Neural crest cell (in vitro differentiated cells): Measurements from ENCODE around the gene ZMYND10. TPM values are rescaled to one million over a fixed set of nuclear protein-coding genes. Genes with fewer than 3 reads are reported as not detected.
A peak's percentile ranks its signal among the peaks of the same experiment; 100 is the strongest.

Source experiments
- DNase-seq: peaks from one replicate; pipeline ENCODE4 v3.0.0; 2021; ENCODE audit warnings: low read depth, mixed read lengths, low spot score
- H3K27ac Mint-ChIP-seq: one replicate; pipeline ENCODE4 v1.8.0; 2021; ENCODE audit warnings: mild to moderate bottlenecking, mixed read lengths; ENCODE audit not compliant: unreplicated experiment
- H3K27me3 Mint-ChIP-seq: 2 replicates; pipeline ENCODE4 v1.8.0; 2021; ENCODE audit warnings: low read depth, mild to moderate bottlenecking, mixed read lengths
- H3K36me3 Mint-ChIP-seq: 2 replicates; pipeline ENCODE4 v1.8.0; 2021; ENCODE audit warnings: low read depth, mild to moderate bottlenecking, mixed read lengths
- H3K4me1 Mint-ChIP-seq: 2 replicates; pipeline ENCODE4 v1.8.0; 2021; ENCODE audit warnings: mixed read lengths
- H3K4me3 Mint-ChIP-seq: one replicate; pipeline ENCODE4 v1.8.0; 2021; ENCODE audit warnings: mild to moderate bottlenecking, mixed read lengths
- H3K9me3 Mint-ChIP-seq: 2 replicates; pipeline ENCODE4 v1.8.0; 2021; ENCODE audit warnings: mixed read lengths
- CTCF ChIP-seq: fragments of 200-600 bp; sonication (generic); conservative IDR thresholded peaks from 2 replicates; pipeline ENCODE4 v1.5.0; 2021; ENCODE audit warnings: antibody characterized with exemption, mild to moderate bottlenecking
- total RNA-seq: library from RNA; stranded (reverse); gene quantifications from 2 replicates; pipeline ENCODE4 v1.2.1, GENCODE V29; 2021

Gene ZMYND10
- total RNA-seq, 1 donor from 2014 or later: 2.3 TPM

- no peak overlapping the region for H3K27ac Mint-ChIP-seq
- H3K4me3 Mint-ChIP-seq: no peak overlapping the region
These were observed 3.4 kb downstream of the ZMYND10 start for GRCh38 chr3:50341996-50342650.

GRCh38 chr3:50341537-50341936 is 4.0 kb downstream of the ZMYND10 start:
- Mint-ChIP-seq H3K36me3 (no peaks in the 10 kb centered on the region), H3K27me3 (peaks cover 54% of the 10 kb centered on the region), H3K4me1 (peaks cover 29% of the 10 kb centered on the region), H3K4me3 (peak overlapping the region; percentile 49), H3K9me3 (no peaks in the 10 kb centered on the region), H3K27ac (no peak overlapping the region)
- DNase-seq: no peak
- no peak for TF ChIP-seq CTCF

More at GRCh38 chr3:50341996-50342650, 3.4 kb downstream of the ZMYND10 start:
- H3K27me3 Mint-ChIP-seq: peaks cover 54% of the 10 kb centered on the region
- H3K36me3 Mint-ChIP-seq: no peaks in the 10 kb centered on the region
- H3K9me3 Mint-ChIP-seq: no peaks in the 10 kb centered on the region
- H3K4me1 Mint-ChIP-seq: peaks cover 27% of the 10 kb centered on the region
- DNase-seq: no peak
- TF ChIP-seq CTCF: no peak

- TF ChIP-seq CTCF: no peak
- peaks cover 31% of the 10 kb centered on the region for H3K4me1 Mint-ChIP-seq
- H3K4me3 Mint-ChIP-seq: peak within 1 kb of the TSS; percentile 96
- no peaks in the 10 kb centered on the region for H3K9me3 Mint-ChIP-seq
- no peaks in the 10 kb centered on the region for H3K36me3 Mint-ChIP-seq
- peaks cover 50% of the 10 kb centered on the region for H3K27me3 Mint-ChIP-seq
- no peak within 1 kb of the TSS for H3K27ac Mint-ChIP-seq
- DNase-seq: no peak
These were observed 4.8 kb downstream of the ZMYND10 start, which contains the start of gene RASSF1 for GRCh38 chr3:50340448-50341329. TSS of gene RASSF1 (minus strand) at chr3:50340836. CDS start at chr3:50340805, 31 bp downstream.

GRCh38 chr3:50340147-50340447 is 5.4 kb downstream of the ZMYND10 start:
- no peak for DNase-seq
- Mint-ChIP-seq H3K9me3 (no peaks in the 10 kb centered on the region), H3K36me3 (no peaks in the 10 kb centered on the region), H3K27ac (no peak overlapping the region), H3K27me3 (peaks cover 47% of the 10 kb centered on the region), H3K4me3 (peak overlapping the region; percentile 96), H3K4me1 (peaks cover 30% of the 10 kb centered on the region)
- no peak for TF ChIP-seq CTCF

- peak overlapping the region; percentile 96 for H3K4me3 Mint-ChIP-seq
- H3K9me3 Mint-ChIP-seq: no peaks in the 10 kb centered on the region
- peak overlapping the region; percentile 5 for H3K27ac Mint-ChIP-seq
- no peak for TF ChIP-seq CTCF
- no peaks in the 10 kb centered on the region for H3K36me3 Mint-ChIP-seq
- H3K27me3 Mint-ChIP-seq: peaks cover 44% of the 10 kb centered on the region
- DNase-seq: no peak
- peaks cover 30% of the 10 kb centered on the region for H3K4me1 Mint-ChIP-seq
These were observed 5.9 kb downstream of the ZMYND10 start for GRCh38 chr3:50339485-50340146.
